Measurements from ENCODE around the gene ADAM12.

ADAM12 gene

DNA sequence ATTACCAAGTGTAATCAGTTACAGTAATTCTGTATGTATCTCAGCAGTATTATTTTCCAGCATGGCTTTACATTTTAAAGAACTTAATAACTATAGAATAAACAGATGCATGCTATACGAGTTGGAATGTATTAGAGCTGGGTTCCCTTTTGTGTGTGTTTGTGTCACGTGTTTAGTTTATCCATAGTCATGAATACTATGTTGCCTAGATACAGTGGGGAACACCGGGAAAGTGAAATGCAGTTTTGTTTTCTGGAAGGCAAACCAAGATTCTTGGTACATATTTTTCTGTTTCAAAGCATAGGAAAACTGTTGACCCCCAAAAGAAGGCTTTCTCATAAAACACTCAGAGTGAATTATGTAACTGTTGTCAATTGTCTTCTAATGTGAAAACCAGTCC is 372.9 kb downstream of the ADAM12 start:
- DNase-seq (ENCODE audit: low read depth in 2 of 2) = no peak

DNA sequence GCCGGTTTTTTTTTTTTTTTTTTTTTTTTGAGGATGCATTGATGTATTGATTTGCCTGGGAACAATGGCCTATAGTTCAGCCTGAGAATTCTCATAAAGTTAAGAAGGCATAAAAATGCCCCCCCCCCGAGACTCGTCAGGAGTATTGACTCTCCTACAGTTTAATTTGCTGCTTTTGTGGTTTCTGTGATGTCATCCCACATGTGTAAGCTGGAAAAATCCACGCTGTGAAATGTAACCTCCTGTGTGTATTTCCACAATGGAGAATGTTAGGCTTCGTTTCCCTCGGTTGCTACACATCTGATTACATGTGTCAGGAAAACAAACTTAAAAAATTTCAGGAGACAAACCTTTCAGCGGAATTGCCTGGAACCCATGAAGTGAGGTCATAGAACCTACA is 374.0 kb downstream of the ADAM12 start:
- DNase-seq (ENCODE audit: low read depth in 2 of 2) = no peak

DNA sequence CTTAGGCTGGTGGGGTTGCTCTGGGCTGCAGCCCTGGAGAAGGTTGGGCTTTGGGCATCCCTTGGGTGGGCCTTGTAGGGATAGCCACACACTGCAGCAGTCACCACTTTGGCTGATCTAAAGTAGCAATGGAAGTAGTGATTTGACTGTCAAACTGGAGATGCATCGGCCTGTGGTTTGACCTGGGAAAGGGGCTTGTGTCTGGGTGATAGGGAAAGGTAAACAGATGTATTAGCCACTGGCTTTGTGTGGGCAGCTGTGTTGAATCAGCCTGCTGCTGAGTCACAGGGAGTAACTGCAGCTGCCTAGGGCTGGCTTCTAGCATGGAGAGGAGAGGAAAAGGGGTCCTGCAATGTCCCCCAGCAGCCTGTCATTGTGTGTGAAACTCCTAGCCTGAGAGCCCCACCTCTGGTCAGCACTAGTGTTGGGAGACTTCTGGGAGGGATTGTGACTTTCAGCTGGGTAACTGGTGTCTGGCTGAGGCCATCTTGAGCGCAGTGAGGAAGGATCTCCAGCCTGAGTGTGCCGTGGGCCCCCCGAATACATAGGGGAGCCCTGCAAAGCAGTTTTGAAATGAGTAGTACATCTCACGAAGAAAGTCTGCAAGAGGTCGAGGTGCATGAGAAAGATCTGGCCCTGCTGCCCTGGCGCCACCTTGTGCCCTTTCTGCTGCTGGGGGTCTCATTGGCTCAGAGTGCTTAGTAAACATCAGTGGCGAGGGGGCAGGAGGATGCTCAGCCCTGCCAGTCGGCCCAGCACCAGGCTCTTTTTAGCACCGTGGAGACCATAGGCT is 374.6 kb downstream of the ADAM12 start:
- no peak for DNase-seq (ENCODE audit: low read depth in 2 of 2)

DNA sequence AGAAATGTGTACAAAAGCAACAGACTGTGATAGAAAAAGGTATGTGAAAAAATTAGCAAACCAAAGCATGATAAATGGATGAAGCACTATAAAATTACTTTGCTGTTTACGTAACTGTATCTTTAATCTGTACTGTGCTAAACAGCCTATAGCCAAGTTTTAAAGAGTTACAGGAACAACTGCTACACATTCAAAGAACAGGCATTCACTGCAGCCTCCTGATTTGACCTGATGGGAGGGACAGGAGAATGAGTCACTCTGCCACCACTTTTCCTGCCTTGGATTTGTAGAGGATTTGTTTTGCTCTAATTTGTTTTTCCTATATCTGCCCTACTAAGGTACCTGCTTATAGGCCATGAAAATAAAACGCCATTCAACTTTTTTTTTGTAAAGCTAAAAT is 375.8 kb downstream of the ADAM12 start:
- DNase-seq (ENCODE audit: low read depth in 2 of 2) = no peak

DNA sequence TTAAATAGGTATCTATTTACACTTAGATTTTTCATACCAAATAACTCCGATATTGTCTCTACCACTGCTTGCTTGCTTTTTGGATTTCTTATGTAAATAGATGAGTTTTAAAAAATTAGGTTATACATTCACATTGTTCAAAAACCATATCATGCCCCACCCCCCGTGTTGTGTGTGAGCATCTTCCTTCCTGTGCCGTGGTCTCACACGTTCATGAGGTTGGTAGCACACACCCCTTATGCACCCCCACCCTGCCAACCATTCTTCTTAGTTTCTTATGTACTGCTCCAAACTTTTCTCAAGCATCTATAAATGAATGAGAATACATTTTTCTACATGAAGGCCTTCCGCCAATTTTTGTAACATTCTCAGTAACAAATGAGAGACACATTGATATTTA is 376.3 kb downstream of the ADAM12 start:
- DNase-seq (ENCODE audit: low read depth in 2 of 2) = no peak

DNA sequence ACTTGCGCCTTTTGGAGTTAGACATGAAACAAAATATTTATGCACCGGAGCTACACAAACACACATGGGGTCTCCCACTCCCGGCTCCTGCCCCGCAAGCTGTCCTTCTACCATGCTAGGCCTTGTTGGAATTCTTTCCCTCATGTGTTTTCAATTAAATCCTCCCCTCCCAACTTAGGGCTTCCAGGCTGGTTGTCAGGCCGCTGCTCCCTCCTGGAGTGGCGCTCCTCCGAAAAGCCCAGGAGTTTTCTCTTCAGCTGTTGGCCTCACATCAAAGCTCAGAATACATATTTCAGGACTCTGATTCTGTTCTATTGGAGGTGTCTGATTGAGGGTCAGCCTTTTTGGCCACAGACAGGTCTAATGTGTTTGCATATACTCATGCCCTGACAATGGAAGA is 378.6 kb downstream of the ADAM12 start:
- no peak for DNase-seq (ENCODE audit: low read depth in 2 of 2)

DNA sequence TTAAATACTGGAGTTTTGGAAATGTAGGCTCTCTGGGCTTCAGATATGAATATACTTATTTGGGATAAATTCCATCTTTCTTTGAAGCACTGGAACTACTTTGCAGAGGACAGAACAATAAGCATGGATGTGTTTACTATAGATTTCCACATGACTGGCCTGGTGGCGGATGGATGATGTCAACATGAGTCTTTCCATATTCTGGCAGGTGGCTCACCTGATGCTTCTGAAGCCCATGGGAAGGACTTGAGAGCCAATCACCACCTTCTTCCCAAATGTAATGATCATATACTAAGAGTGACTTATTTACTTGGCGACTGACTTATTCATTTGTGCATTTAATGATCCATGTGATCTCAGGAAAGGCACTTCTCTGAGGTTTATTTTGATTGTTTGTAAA is 381.4 kb downstream of the ADAM12 start:
- no peak for DNase-seq (ENCODE audit: low read depth in 2 of 2)

DNA sequence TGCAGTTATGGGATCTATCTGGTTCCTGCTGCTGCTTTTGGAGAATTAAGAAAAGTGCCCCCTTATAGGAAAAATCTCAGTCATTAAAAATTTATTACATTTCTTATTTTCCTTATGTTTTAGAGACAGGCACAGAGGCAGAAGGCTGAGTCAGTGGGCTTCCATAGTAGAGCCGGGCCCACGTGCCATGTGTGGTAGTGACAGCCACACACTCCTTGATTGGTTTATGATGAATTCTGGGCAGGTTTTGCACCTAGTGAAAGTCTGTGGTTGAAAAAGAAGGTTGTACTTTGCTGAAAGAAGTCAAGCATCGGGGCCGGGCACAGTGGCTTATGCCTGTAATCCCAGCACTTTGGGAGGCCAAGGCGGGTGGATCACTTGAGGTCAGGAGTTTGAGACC is 382.0 kb downstream of the ADAM12 start:
- no peak for DNase-seq (ENCODE audit: low read depth in 2 of 2)

DNA sequence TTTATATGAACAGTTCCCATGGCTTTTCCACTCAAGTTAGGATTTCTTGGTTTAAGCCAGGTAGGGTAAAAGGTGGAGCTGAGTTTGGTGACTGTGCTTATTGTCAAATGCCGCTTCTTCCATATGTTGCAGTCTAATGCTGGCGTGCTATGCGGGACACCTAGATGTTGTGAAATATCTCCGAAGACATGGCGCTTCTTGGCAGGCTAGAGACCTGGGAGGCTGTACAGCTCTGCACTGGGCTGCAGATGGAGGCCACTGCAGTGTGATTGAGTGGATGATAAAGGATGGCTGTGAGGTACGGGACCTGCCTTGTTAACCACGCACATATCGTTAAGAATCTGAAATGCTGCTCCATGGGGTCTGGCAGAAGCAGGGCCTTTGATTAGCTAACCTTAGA is 383.5 kb downstream of the ADAM12 start:
- no peak for DNase-seq (ENCODE audit: low read depth in 2 of 2)

DNA sequence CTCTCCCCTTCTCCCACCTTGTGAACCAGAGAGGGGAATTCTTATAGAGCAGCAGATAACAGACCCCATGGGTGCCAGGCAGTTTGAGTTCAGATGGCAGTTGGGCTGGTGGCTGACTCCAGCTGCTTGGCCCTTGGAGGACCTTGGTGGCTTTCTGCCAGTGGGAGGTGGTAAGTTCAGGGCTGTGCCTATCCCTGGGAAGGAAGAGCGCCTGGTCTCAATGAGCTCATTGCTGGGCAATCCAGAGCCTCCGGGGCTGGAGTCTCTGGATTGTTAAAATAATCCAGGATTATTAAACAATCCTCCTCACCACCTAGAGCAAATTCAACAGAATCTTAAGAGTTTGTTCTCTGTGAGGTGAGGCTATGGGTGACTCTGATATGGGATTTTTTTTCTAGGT is 386.7 kb downstream of the ADAM12 start:
- no peak for DNase-seq (ENCODE audit: low read depth in 2 of 2)

DNA sequence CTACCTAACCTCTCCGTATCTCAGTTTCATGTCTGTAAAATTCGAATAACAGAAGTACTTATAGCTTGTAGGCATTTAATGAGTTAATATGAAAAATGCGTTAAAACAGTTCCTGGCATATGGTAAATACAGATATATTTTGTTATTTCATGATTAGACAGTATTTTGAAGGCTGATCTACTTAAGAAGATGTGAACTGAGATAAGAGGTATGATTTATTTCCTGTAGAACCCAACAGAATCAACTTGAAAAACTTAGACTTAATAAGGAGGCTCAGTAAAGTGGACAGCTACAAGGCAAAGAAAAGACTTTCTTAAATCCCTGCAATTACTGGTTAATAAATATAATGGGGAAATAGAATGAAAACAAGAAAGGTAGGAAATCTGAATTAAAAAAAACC is 388.6 kb downstream of the ADAM12 start:
- no peak for DNase-seq (ENCODE audit: low read depth in 2 of 2)

DNA sequence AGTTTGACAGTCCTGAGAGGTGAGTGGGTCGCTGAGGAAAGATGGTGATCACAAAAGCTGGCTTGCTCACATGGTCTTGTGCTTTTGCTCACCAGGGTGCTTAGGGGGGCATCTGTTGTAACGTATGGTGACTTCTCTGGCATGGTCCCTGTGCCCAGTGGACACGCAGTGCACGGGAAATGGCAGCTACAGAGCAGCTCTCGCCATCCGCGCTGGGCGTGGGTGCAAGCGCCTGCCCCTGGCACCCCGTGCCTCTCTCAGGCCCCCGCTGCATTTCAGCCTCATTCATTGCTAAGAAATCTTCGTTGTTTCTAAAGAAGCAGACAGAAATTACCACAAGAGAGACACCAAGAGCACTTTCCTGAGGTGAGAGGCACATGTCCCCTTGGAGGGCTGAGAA is 390.7 kb downstream of the ADAM12 start:
- DNase-seq (ENCODE audit: low read depth in 2 of 2) = no peak

DNA sequence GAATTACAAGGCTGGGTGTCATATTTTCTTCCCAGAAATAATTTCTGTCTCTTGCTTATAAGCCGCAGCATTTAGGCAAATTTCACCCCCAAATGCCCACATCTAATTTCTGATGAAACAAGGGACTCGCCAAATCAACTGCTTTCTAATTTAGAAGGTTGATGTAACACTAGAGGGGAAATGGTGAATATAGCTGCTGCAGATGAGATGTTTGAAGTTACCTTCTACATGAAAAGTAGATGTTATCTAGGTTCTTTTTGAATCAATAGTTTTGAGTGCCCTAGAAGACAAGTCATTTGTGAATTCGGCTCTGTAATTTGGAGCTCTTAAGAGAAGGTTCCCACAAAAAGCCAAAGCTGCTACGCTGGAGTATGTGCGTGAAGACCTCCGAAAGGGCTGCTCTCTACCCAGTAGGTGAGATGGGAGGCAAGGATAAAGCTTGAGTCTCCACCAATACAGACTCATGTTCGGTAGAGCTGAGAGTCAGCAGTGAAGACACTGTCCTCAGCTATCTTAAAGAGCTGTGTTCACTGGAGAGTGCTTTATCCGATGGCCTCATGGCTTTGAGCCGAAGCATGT is 392.5 kb downstream of the ADAM12 start:
- DNase-seq (ENCODE audit: low read depth in 2 of 2) = no peak

DNA sequence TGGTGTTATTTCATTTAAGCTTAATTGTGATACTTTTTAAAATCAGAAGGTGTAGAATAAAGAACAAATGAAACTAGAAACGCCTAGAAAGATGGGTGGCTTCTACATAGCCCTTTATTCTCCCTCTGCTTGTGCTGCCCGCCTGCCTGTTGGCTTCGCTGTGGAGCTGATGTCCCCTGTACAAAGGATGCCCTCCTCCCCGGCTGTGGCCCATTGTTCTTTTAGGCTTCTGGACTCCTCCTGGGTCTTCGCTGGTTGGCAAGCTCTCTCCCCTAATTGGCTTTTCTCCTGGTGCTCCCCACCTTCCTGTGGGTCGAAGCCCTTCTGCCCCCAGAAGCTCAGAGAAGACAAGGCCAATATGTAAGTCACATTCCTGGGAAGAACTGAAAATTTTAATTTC is 393.7 kb downstream of the ADAM12 start:
- DNase-seq (ENCODE audit: low read depth in 2 of 2) = no peak

DNA sequence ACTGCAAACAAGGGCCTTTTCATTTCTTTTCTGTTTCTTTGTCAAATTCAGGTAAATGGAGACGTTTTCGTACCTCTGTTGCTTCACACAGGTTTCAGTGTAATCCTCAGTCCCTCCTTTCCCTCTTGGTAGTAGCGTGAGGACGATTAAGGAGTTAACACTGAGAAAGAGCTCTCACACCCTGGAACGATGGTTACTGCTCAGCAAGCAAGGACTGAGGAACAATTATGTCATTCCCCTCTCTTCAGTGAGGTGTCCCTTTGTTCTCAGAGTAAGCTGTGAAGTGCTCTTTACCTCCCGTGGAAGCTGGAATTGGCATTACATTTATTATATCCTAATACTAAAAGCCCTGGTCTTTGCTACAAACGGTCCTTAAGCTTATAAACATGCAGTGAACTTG is 396.0 kb downstream of the ADAM12 start:
- DNase-seq (ENCODE audit: low read depth in 2 of 2) = no peak

DNA sequence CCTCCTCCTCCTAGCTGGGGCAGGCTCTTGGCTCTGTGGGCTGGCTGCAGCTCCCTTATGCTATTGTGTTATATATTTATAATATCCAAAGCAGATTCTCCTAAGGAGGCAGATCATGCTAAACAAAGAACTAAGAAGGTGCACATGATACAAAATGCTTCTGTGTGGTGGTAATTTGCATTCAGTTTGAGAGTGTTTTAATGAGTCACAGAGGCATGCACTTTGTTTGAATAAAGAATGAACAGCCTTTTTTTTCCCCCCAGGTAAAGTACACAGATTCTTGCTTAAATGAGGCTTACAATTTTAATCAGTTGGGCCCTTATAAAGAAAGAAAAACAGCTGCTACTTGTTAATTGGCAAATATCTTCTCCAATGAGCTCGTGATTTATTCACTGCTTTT is 396.9 kb downstream of the ADAM12 start:
- no peak for DNase-seq (ENCODE audit: low read depth in 2 of 2)

DNA sequence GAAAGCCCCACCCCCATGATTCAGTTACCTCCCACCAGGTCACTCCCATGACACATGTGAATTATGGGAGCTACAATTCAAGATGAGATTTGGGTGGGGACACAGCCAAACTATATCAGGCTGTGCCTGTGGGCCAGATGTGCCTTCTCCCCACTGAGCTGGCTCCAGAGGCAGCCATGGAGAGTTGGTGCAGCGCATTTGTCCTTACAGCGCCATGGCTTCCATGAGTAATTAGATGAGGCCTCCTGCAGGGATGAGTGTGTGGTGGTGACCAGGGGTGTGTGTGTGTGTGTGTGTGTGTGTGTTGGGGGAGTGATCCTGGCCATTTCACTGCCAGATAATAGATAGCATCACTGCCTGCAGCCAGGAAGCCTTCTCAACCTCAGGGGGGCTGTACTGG is 397.3 kb downstream of the ADAM12 start:
- DNase-seq (ENCODE audit: low read depth in 2 of 2) = no peak

DNA sequence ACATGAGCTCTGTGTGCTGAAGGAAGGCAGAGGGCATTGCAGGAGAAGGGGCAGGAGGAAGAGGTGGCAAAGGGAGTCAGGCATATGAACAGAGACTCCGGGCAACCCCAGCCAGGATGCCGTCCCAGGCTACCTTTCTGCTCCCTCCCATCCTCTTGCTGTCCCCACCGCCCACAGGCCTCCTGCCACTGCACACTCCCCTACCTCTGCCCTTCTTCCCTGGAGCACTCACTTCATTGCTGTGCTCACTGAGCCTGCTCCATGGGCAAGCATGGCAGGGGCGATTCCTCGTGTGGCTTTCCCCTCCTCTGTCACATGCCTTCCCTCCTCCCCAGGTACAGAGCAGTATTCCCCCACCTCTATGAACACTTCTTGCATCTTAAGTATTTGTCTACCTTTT is 398.5 kb downstream of the ADAM12 start:
- DNase-seq (ENCODE audit: low read depth in 2 of 2) = no peak

DNA sequence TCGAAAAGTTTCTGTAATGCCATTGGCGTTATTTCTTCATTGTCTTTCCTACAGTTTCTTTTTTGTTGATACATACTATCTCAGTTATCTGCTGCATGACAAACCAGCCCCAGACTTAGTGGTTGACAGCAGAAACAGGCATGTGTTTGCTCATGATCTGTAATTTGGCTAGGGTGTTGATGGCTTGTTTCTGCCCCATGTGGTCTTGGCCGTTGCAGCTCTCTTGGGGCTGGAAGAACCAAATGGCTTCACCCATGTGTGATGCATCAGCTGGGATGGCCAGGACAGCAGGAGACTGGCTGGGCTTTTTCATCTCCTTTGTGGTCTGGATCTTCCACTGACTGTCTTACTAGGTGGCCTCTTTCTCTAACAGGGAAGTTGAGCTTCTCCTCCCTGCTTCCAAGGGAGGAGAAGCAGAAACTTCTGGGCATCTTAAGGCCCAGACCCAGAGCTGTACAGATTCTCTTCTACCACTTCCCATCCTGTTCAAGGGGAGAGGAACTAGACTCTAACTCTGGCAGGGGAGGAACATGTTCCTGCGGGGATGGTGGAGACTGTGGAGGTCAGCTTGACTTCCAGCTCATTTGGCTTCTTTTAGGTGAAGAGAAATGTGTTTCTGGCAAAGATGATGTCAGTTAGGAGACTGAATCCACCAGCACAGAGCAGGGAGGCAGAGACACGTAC is 402.6 kb downstream of the ADAM12 start:
- no peak for DNase-seq (ENCODE audit: low read depth in 2 of 2)

DNA sequence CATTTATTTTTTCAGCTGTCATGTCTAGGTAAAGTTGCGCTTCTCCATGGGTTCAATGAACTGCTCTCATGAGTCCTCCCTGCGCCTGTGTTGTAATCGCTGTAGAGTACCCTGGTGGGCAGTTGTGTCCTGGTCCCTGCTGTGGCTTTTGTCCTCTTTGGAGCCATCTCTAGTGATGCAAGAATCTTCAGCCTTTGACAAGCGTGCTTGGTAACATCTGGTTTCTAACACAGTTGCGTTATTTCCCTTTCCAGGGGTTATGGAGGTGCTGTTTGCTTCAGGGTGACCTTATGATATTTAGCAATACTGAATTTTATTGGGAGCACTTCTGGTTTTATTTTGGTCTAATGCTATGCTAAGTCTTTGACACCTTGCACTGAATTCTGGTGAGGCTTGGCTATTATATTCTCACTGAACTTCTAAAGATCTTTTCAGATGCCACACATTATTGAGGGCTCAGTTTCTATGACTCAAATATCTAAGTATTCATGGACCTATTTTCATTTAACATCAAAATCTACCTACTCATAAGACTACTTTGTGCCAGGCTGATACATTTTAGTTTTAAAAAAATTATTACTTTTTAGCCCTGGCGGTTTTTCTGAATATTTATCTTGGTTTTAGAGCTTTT is 403.3 kb downstream of the ADAM12 start:
- no peak for DNase-seq (ENCODE audit: low read depth in 2 of 2)

DNA sequence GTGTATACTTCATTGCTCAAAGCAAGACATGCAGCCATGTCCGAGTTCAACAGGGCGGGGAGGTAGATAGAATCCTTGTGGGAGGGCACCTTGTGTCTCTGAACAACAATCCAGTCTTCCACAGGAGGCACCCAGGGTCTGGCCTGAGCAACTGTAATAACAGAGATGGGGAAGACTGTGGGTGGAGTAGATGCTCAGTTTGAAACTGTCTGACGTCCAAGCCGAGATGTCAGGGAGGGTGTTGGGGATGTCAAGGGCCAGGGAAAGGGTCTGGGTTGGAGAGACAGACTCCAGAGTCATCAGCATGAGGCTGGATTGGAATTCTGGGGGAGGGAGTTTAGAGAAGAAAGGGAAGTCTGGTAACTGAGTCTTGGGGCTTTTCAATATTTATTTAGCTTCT is 403.9 kb downstream of the ADAM12 start:
- DNase-seq (ENCODE audit: low read depth in 2 of 2) = no peak

DNA sequence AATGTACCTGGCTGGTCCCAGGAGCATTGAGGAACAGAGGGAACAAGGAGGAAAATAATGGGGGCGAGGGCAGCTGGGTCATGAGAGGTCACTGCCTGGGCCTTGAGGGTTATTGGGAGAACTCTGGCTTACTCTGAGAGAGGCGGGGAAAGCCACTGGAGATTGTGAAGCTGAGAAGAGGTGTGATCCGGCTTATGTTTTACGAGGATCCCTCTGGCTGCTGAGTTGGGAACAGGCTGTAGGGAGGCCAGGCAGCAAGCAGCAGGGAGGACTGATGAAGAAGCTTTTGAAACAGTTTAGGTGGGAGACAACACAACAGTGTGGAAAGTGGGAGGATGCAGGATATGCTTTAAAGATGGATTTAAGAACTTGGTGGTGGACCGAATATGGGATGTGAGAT is 404.6 kb downstream of the ADAM12 start:
- DNase-seq (ENCODE audit: low read depth in 2 of 2) = no peak

DNA sequence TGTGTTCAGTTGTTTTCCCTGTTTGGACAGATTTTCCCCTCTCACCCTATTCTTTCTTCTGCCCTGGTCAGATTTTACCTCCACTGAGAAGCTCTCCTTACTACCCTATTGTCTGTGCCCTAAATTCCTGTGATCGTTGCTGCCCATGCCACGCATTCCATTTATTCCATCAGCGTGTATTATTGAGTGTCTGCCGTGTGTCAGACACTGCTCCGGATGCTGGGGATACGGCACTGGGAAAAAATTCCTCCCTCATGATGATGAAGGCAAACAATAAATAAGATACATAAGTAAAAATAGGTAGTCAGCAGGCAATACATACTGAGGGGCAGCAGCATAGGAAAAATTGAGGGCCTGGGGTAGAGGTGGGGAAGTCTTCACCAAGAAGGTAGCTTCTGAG is 405.1 kb downstream of the ADAM12 start:
- DNase-seq (ENCODE audit: low read depth in 2 of 2) = no peak
